Activated B cell treated with CpG ODN at 0.5 μM for 24 hours (primary cell): Measurements from ENCODE around the gene DCDC2. TPM values are rescaled to one million over a fixed set of nuclear protein-coding genes. Genes with fewer than 3 reads are reported as not detected.

Source experiments
- ATAC-seq: fragments of 200-7000 bp; cut with Tn5 transposase; one replicate; pipeline ENCODE4 v1.10.0; 2021; ENCODE audit warnings: low read depth, mild to moderate bottlenecking, moderate library complexity
- CTCF ChIA-PET: fragments of 350-600 bp; sonication (Branson Sonifier 250); formaldehyde crosslinking; loops from one replicate; lab custom pipeline; 2021; ENCODE audit warnings: antibody characterized with exemption; lab: Charles Lee
- POLR2A ChIA-PET: fragments of 350-600 bp; sonication (Branson Sonifier 250); formaldehyde crosslinking; loops from one replicate; lab custom pipeline; 2021; ENCODE audit warnings: antibody characterized with exemption; lab: Charles Lee
- DNase-seq: peaks from one replicate; pipeline ENCODE4 v3.0.0; 2022
- H3K27ac Mint-ChIP-seq: one replicate; pipeline ENCODE4 v1.8.0; 2020; ENCODE audit warnings: mixed read lengths
- H3K27me3 Mint-ChIP-seq: one replicate; pipeline ENCODE4 v1.8.0; 2021; ENCODE audit warnings: mixed read lengths
- H3K36me3 Mint-ChIP-seq: one replicate; pipeline ENCODE4 v1.8.0; 2021; ENCODE audit warnings: low read depth, mixed read lengths
- H3K4me1 Mint-ChIP-seq: one replicate; pipeline ENCODE4 v1.8.0; 2021; ENCODE audit warnings: mixed read lengths
- H3K4me3 Mint-ChIP-seq: one replicate; pipeline ENCODE4 v1.8.0; 2020; ENCODE audit warnings: mild to moderate bottlenecking, mixed read lengths
- H3K9me3 Mint-ChIP-seq: one replicate; pipeline ENCODE4 v1.8.0; 2020; ENCODE audit warnings: mixed read lengths
- intact Hi-C: fragments of 100-400 bp; cut with micrococcal nuclease; formaldehyde crosslinking; loops from one replicate; pipeline ENCODE4 v1.15.1; 2024
- total RNA-seq: library from RNA; stranded (reverse); gene quantifications from 2 replicates; pipeline ENCODE4 v1.2.3, GENCODE V29; 2022
- TF ChIP-seq, protein P1 (sequence below): fragments of 200-600 bp; IDR thresholded peaks from one replicate; pipeline ENCODE4 v1.8.0; 2022; ENCODE audit warnings: antibody characterized with exemption, mild to moderate bottlenecking

DCDC2 gene
- total RNA-seq, 1 donor from 2014 or later: not detected

DNA sequence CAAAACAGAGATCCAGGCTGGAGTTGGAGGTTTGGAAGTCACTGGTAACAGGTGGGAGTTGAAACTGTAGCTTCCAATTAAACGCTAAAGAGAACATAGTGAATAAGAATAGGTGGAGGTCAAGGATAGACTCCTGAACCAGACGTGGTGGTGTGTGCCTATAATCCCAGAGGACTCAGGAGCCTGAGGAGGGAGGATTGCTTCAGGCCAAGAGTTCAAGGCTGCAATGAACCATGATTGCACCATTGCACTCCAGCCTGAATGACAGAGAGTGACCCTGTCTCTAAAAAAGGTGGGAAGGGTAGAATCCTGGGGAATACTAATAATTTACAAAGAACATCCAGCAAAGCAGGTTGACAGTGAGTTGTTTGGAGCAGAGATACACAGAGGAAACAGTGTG lies 218.2 kb downstream of the DCDC2 start:
- Mint-ChIP-seq H3K4me3 (no peak overlapping the region), H3K36me3 (no peaks in the 10 kb centered on the region), H3K9me3 (no peaks in the 10 kb centered on the region), H3K27ac (no peak overlapping the region), H3K4me1 (no peaks in the 10 kb centered on the region), H3K27me3 (no peaks in the 10 kb centered on the region)
- ChIA-PET POLR2A (no interaction called here), CTCF (no interaction called here)
- TF ChIP-seq, protein P1, sequence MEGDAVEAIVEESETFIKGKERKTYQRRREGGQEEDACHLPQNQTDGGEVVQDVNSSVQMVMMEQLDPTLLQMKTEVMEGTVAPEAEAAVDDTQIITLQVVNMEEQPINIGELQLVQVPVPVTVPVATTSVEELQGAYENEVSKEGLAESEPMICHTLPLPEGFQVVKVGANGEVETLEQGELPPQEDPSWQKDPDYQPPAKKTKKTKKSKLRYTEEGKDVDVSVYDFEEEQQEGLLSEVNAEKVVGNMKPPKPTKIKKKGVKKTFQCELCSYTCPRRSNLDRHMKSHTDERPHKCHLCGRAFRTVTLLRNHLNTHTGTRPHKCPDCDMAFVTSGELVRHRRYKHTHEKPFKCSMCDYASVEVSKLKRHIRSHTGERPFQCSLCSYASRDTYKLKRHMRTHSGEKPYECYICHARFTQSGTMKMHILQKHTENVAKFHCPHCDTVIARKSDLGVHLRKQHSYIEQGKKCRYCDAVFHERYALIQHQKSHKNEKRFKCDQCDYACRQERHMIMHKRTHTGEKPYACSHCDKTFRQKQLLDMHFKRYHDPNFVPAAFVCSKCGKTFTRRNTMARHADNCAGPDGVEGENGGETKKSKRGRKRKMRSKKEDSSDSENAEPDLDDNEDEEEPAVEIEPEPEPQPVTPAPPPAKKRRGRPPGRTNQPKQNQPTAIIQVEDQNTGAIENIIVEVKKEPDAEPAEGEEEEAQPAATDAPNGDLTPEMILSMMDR: no peak
- DNase-seq: no peak
- ATAC-seq: no peak
- intact Hi-C loops: no loop called here

DNA sequence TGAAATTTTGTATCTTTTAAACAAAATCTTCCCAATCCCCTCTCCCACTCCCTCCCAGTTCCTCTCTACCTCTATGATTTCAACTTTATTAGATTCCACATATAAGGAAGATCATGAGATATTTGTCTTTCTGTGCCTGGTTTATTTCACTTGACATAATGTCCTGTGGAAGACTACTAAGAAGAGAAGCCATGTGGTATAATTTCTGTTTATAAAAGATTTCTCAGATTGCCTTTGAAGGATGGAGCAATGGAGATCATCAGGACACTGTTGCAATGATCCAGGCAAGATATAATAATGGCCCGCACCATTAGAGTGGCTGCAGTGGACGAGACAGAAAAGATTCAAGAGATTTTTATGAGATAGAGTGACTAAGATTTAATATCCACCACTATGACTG lies 218.8 kb downstream of the DCDC2 start:
- H3K27ac Mint-ChIP-seq: no peak overlapping the region
- POLR2A ChIA-PET: no interaction called here
- no peaks in the 10 kb centered on the region for H3K36me3 Mint-ChIP-seq
- DNase-seq (no peak), ATAC-seq (no peak)
- intact Hi-C loops: no loop called here
- CTCF ChIA-PET: no interaction called here
- H3K27me3 Mint-ChIP-seq: no peaks in the 10 kb centered on the region
- no peaks in the 10 kb centered on the region for H3K9me3 Mint-ChIP-seq
- TF ChIP-seq, protein P1: no peak
- no peaks in the 10 kb centered on the region for H3K4me1 Mint-ChIP-seq
- H3K4me3 Mint-ChIP-seq: no peak overlapping the region

DNA sequence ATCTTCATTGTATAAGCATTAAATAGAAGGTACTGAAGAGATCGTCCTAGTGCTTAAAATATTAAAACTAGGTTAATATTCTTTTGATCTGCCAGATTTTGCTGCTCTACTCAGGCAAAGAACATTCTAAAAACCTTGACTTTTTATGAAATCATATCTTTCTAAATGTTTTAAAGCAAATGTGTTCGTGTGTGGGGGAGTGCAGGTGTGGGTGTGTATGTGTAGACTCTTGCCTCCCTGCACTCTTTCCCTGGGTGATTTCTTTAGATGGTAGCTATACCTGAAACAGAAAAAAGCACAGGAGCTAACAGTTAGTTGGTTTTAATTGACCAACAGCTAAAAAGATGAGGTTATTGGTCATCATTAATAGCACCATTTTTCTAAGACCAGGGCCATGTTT lies 226.1 kb downstream of the DCDC2 start:
- no peak for ATAC-seq
- Mint-ChIP-seq H3K27me3 (peaks cover 2% of the 10 kb centered on the region), H3K4me3 (no peak overlapping the region), H3K9me3 (no peaks in the 10 kb centered on the region), H3K36me3 (no peaks in the 10 kb centered on the region), H3K4me1 (no peaks in the 10 kb centered on the region), H3K27ac (no peak overlapping the region)
- CTCF ChIA-PET: no interaction called here
- POLR2A ChIA-PET: no interaction called here
- TF ChIP-seq, protein P1: no peak
- intact Hi-C loops: no loop called here
- no peak for DNase-seq

DNA sequence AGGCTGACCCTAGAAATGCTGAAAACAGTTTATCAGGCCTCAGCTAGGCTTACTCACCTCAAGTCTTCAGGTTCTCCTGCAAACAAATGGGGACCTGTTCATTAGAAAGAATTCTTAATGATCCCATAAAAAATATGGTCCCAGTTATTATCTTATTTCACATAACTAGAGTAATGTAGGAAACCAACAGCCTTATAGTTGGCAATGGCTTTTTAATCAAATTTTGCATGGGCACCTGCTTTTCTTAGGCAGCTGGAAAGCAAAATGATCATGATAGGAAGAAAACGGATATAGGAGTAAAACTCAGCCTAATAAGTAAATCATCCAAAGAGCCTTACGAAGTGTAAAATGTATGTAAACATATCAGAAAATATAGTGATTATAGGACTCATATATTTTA lies 230.5 kb downstream of the DCDC2 start:
- Mint-ChIP-seq H3K9me3 (no peaks in the 10 kb centered on the region), H3K27ac (no peak overlapping the region), H3K4me1 (no peaks in the 10 kb centered on the region), H3K36me3 (no peaks in the 10 kb centered on the region), H3K4me3 (no peak overlapping the region), H3K27me3 (peaks cover 14% of the 10 kb centered on the region)
- CTCF ChIA-PET: no interaction called here
- TF ChIP-seq, protein P1: no peak
- no peak for DNase-seq
- POLR2A ChIA-PET: no interaction called here
- intact Hi-C loops: no loop called here
- no peak for ATAC-seq

DNA sequence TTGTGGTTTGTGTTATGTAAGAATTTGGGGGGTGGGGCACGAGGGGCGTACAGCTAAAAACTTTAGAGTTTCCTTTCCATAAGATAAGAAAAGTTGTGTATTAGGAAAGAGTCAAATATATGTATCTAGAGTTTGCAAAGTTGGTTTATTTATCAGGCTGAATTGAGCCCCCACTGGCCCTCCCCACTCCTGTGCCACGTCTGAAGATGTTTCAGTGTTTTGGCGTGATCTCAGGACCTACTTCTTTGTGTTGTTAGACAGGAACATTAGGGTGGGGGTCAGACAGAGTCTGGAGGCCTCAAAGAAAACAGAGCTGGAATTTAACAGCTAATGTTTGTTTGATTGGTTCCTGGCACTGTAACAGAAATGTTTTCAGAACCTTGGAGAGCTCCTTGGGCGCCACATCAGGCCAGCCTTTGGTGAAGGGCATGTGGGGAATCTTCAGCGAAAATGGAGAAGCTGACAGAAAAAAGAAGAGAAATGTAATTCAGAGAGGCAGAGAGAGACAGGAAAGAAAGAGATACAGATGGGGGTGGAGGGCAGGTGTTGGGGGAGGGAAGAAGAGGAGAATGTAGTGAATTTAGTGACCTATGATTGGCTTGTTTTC lies 231.2 kb downstream of the DCDC2 start:
- TF ChIP-seq, protein P1: no peak
- Mint-ChIP-seq H3K4me3 (no peak overlapping the region), H3K36me3 (no peaks in the 10 kb centered on the region), H3K9me3 (no peaks in the 10 kb centered on the region), H3K4me1 (no peaks in the 10 kb centered on the region), H3K27ac (no peak overlapping the region), H3K27me3 (peaks cover 14% of the 10 kb centered on the region)
- ChIA-PET CTCF (no interaction called here), POLR2A (no interaction called here)
- intact Hi-C loops: no loop called here
- DNase-seq (no peak), ATAC-seq (no peak)
